Measurements from ENCODE around the gene CORO2B. TPM values are rescaled to one million over a fixed set of nuclear protein-coding genes. Genes with fewer than 3 reads are reported as not detected.

CORO2B gene
- total and polyA plus RNA-seq, 2 of the 13 experiments (the other 11 are each of a cell fraction or from before 2014, with no cell fraction given) = 0.35 to 0.63 TPM

- TF ChIP-seq ISX (CRISPR knock-in tag; conservative IDR thresholded peaks at IDR 0.05) = no peak
- TF ChIP-seq ZBTB21 (CRISPR knock-in tag; IDR thresholded peaks at IDR 0.05) = peak; percentile 83
- TF ChIP-seq FOSL1 (CRISPR knock-in tag; IDR thresholded peaks at IDR 0.05; ENCODE audit: borderline replicate concordance) = 0 out of 2 replicates have a peak, but pooled peaks have one; percentile 22
- no peak for TF ChIP-seq YEATS2 (CRISPR knock-in tag; IDR thresholded peaks at IDR 0.05; ENCODE audit: borderline replicate concordance)
- TF ChIP-seq EP300 (IDR thresholded peaks at IDR 0.05; ENCODE audit: low read depth in 2 of 2, low read length in 2 of 2) = 0 out of 4 replicates have a peak, but pooled peaks of 1 of the 2 experiments have one; percentile 9
- no peak for TF ChIP-seq EP300 (CRISPR knock-in tag; IDR thresholded peaks at IDR 0.05; ENCODE audit: borderline replicate concordance)
- TF ChIP-seq ZNF768 (CRISPR knock-in tag; IDR thresholded peaks at IDR 0.05) = peak; percentile 93
- no peak for TF ChIP-seq ZNF337 (CRISPR knock-in tag; IDR thresholded peaks at IDR 0.05; ENCODE audit: borderline replicate concordance, low read depth)
- peak; percentile 49; the same call in 1 of the 2 replicates for TF ChIP-seq ETV5 (CRISPR knock-in tag; IDR thresholded peaks at IDR 0.05; ENCODE audit: borderline replicate concordance)
- no peak for TF ChIP-seq ZNF7 (CRISPR knock-in tag; IDR thresholded peaks at IDR 0.05)
- TF ChIP-seq AHDC1 (CRISPR knock-in tag; IDR thresholded peaks at IDR 0.05; ENCODE audit: borderline replicate concordance) = no peak
Observed at GRCh38 chr15:68586274-68586961, 7.6 kb downstream of the CORO2B start (continued).

All from HepG2 (cell line).